GM21619 (cell line): ENCODE measurements around the gene CLDN9.
A peak's percentile ranks its signal among the peaks of the same experiment; 100 is the strongest.
"Not testable (repeated sequence)": the region's sequence is repeated elsewhere in the genome, so short reads cannot be mapped to it uniquely, and the experiment has no call there.

ENCODE experiments used
- ATAC-seq: cut with Tn5 transposase; IDR thresholded peaks from one replicate; pipeline ENCODE4 v1.9.1; 2021; ENCODE audit not compliant: unreplicated experiment

Gene CLDN9

GRCh38 chr16:3052571-3053329 is 40.0 kb downstream of the CLDN9 start:
- ATAC-seq: not testable (repeated sequence)

- ATAC-seq: not testable (repeated sequence)
Observed at GRCh38 chr16:3053330-3053710, 40.6 kb downstream of the CLDN9 start.

- no peak for ATAC-seq
Observed at GRCh38 chr16:3054965-3055733, 42.4 kb downstream of the CLDN9 start.

GRCh38 chr16:3055734-3056115 is 43.0 kb downstream of the CLDN9 start:
- ATAC-seq: not testable (repeated sequence)

GRCh38 chr16:3056336-3057180 is 43.8 kb downstream of the CLDN9 start:
- ATAC-seq: no peak

- no peak for ATAC-seq
Observed at GRCh38 chr16:3057181-3058138, 44.7 kb downstream of the CLDN9 start.

- peak; percentile 28 for ATAC-seq
Observed at GRCh38 chr16:3058139-3059030, 45.7 kb downstream of the CLDN9 start.

GRCh38 chr16:3059041-3059722 is 46.5 kb downstream of the CLDN9 start:
- peak; percentile 60 for ATAC-seq

GRCh38 chr16:3059723-3060242 is 47.1 kb downstream of the CLDN9 start:
- ATAC-seq: no peak

GRCh38 chr16:3060339-3061127 is 47.8 kb downstream of the CLDN9 start:
- ATAC-seq: no peak

- no peak for ATAC-seq
Observed at GRCh38 chr16:3062553-3062952, 49.8 kb downstream of the CLDN9 start.

- ATAC-seq: no peak
Observed at GRCh38 chr16:3063625-3064386, 51.1 kb downstream of the CLDN9 start.
